WTC11 (cell line): ENCODE data around the gene NEO1. TPM values are rescaled to one million over a fixed set of nuclear protein-coding genes. Genes with fewer than 3 reads are reported as not detected.

Experiments
- ATAC-seq: fragments of 200-7000 bp; cut with Tn5 transposase; 2 replicates; pipeline ENCODE4 v1.10.0; 2021; ENCODE audit warnings: mild to moderate bottlenecking, moderate library complexity
- CTCF ChIA-PET: fragments of 300-600 bp; sonication (Branson Sonifier 250); formaldehyde crosslinking; loops from one replicate; lab custom pipeline; 2021; ENCODE audit warnings: antibody characterized with exemption; lab: Charles Lee
- POLR2A ChIA-PET: fragments of 350-600 bp; sonication (Branson Sonifier 250); formaldehyde crosslinking; loops from one replicate; lab custom pipeline; 2021; ENCODE audit warnings: antibody characterized with exemption; lab: Charles Lee
- DNase-seq: peaks from one replicate; pipeline ENCODE4 v3.0.0; 2021; ENCODE audit warnings: low spot score
- H3K27ac Mint-ChIP-seq: 2 replicates; pipeline ENCODE4 v1.8.0; 2021; ENCODE audit warnings: mixed read lengths
- H3K27me3 Mint-ChIP-seq: 2 replicates; pipeline ENCODE4 v1.8.0; 2021; ENCODE audit warnings: low read depth, mild to moderate bottlenecking, moderate library complexity, mixed read lengths
- H3K36me3 Mint-ChIP-seq: 2 replicates; pipeline ENCODE4 v1.8.0; 2021; ENCODE audit warnings: mixed read lengths
- H3K4me1 Mint-ChIP-seq: 2 replicates; pipeline ENCODE4 v1.8.0; 2022; ENCODE audit warnings: mixed read lengths
- H3K4me3 Mint-ChIP-seq: 2 replicates; pipeline ENCODE4 v1.8.0; 2021; ENCODE audit warnings: mild to moderate bottlenecking, moderate library complexity, mixed read lengths
- H3K9me3 Mint-ChIP-seq: 2 replicates; pipeline ENCODE4 v1.8.0; 2021; ENCODE audit warnings: mixed read lengths
- ATF3 ChIP-seq: sonication (generic); formaldehyde crosslinking; conservative IDR thresholded peaks from 2 replicates; pipeline ENCODE4 v1.8.1; 2022; ENCODE audit warnings: mild to moderate bottlenecking, missing genetic modification reagents
- ATF6 ChIP-seq: sonication (generic); formaldehyde crosslinking; IDR thresholded peaks from 2 replicates; pipeline ENCODE4 v1.8.1; 2023; ENCODE audit warnings: mild to moderate bottlenecking, missing genetic modification reagents
- ELF4 ChIP-seq: sonication (generic); formaldehyde crosslinking; IDR thresholded peaks from 2 replicates; pipeline ENCODE4 v1.8.1; 2022; ENCODE audit warnings: low read depth, mild to moderate bottlenecking, moderate library complexity, missing genetic modification reagents
- ERG ChIP-seq: fragments of 250-450 bp; sonication (Bioruptor Pico); IDR thresholded peaks from 2 replicates; pipeline ENCODE4 v1.8.0; 2021; ENCODE audit warnings: mild to moderate bottlenecking
- RELA ChIP-seq: sonication (generic); formaldehyde crosslinking; IDR thresholded peaks from 2 replicates; pipeline ENCODE4 v1.8.1; 2022; ENCODE audit warnings: missing genetic modification reagents, mild to moderate bottlenecking, borderline replicate concordance
- ZBTB43 ChIP-seq: sonication (generic); formaldehyde crosslinking; IDR thresholded peaks from 2 replicates; pipeline ENCODE4 v1.8.1; 2023; ENCODE audit warnings: mild to moderate bottlenecking, missing genetic modification reagents
- ZMAT4 ChIP-seq: fragments of 250-450 bp; sonication (Bioruptor Pico); IDR thresholded peaks from 2 replicates; pipeline ENCODE4 v1.9.0; 2021; ENCODE audit warnings: mild to moderate bottlenecking
- ZNF281 ChIP-seq: sonication (generic); formaldehyde crosslinking; IDR thresholded peaks from 2 replicates; pipeline ENCODE4 v1.8.0; 2023; ENCODE audit warnings: mild to moderate bottlenecking, missing genetic modification reagents
- total RNA-seq: library from RNA; stranded (reverse); gene quantifications from 3 replicates; pipeline ENCODE4 v1.2.3, GENCODE V29; 2021

The NEO1 gene
- total RNA-seq, 1 experiment from 2014 or later: 37.1 TPM

GRCh38 chr15:73009066-73010056 is 42.9 kb upstream of the NEO1 start (continued):
- TF ChIP-seq ZNF281 (CRISPR knock-in tag): no peak
- no peak for TF ChIP-seq ZBTB43

- CTCF ChIA-PET: interaction anchor here (1.8 kb wide), 1 partner anchor 175 kb away, joined by 6 read pairs; no protein-coding TSS in a partner anchor
- ATAC-seq: no peak
These were observed 41.8 kb upstream of the NEO1 start for GRCh38 chr15:73010154-73011152.

GRCh38 chr15:73014904-73015303 is 37.4 kb upstream of the NEO1 start:
- Mint-ChIP-seq H3K9me3 (no peaks in the 10 kb centered on the region), H3K4me1 (peaks cover 22% of the 10 kb centered on the region), H3K36me3 (no peaks in the 10 kb centered on the region), H3K27me3 (peaks cover 4% of the 10 kb centered on the region; the same call in 1 of the 2 replicates), H3K27ac (no peak overlapping the region), H3K4me3 (no peak overlapping the region)
- DNase-seq (no peak), ATAC-seq (no peak)
- ChIA-PET POLR2A (no interaction called here), CTCF (no interaction called here)
- TF ChIP-seq ATF6 (no peak), ZNF281 (CRISPR knock-in tag) (no peak), ZMAT4 (CRISPR knock-in tag) (no peak), RELA (CRISPR knock-in tag) (no peak), ELF4 (CRISPR knock-in tag) (no peak)

More at GRCh38 chr15:73010154-73011152, 41.8 kb upstream of the NEO1 start:
- H3K36me3 Mint-ChIP-seq: no peaks in the 10 kb centered on the region
- H3K27ac Mint-ChIP-seq: no peak overlapping the region
- H3K4me1 Mint-ChIP-seq: peaks cover 5% of the 10 kb centered on the region
- no peaks in the 10 kb centered on the region for H3K9me3 Mint-ChIP-seq
- DNase-seq: no peak
- H3K4me3 Mint-ChIP-seq: no peak overlapping the region
- no peak for TF ChIP-seq ATF3 (CRISPR knock-in tag)
- TF ChIP-seq ERG (CRISPR knock-in tag): no peak
- peaks cover 4% of the 10 kb centered on the region; the same call in 1 of the 2 replicates for H3K27me3 Mint-ChIP-seq
- POLR2A ChIA-PET: no interaction called here
